ENCODE measurements around the gene GNAS-AS1.

DNA sequence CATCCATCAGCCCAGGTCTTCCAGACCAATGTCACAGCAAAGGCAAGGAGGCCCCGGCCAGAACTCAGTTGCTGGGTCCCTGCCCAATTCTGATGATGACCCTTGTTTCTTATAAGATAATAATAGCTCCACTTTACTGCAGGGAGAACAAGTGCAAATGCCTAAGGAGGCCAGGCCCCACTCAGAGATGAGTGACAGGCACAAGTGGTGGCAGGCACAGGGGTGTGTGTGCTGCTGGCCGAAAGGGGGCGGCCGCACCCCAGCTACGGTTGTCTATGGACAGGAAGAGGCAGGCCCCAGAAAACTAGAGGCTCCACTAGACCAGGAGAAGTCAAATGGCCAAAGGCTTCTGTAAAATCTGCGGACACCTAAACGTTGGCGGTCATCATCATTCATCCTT is 28.6 kb downstream of the GNAS-AS1 start:
- TF ChIP-seq, protein P1, sequence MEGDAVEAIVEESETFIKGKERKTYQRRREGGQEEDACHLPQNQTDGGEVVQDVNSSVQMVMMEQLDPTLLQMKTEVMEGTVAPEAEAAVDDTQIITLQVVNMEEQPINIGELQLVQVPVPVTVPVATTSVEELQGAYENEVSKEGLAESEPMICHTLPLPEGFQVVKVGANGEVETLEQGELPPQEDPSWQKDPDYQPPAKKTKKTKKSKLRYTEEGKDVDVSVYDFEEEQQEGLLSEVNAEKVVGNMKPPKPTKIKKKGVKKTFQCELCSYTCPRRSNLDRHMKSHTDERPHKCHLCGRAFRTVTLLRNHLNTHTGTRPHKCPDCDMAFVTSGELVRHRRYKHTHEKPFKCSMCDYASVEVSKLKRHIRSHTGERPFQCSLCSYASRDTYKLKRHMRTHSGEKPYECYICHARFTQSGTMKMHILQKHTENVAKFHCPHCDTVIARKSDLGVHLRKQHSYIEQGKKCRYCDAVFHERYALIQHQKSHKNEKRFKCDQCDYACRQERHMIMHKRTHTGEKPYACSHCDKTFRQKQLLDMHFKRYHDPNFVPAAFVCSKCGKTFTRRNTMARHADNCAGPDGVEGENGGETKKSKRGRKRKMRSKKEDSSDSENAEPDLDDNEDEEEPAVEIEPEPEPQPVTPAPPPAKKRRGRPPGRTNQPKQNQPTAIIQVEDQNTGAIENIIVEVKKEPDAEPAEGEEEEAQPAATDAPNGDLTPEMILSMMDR (IDR thresholded peaks at IDR 0.05), result no peak
- no peak for TF ChIP-seq POLR2A (IDR thresholded peaks at IDR 0.05)

Data from adrenal gland (tissue), 5 donors.